ENCODE measurements around the gene FER. TPM values are rescaled to one million over a fixed set of nuclear protein-coding genes. Genes with fewer than 3 reads are reported as not detected.

FER gene
- total and polyA plus RNA-seq, 10 of the 15 experiments (the other 5 are each of a cell fraction or from before 2014, with no cell fraction given), result 4.4 to 19.1 (median 9.6) TPM

DNA sequence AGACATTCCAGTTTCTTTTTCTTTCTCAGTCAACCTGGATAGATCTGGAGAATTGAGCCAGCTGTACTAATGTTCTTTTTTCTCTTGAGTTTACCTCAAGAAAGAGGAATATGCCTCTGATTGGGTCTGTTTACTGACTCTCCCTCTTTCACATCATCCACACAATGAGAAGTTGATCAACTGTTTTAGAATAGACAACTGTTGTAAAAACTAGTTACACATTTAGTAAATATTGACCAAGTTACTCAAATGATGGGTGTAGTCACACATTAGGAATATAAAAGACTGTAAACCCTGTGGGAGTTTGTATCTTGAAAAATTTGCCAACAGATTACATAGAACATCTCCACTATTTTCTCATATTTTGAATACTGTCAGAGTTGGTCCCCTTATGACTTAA is 330.8 kb downstream of the FER start:
- FAIRE-seq (no peak), ATAC-seq (no peak), DNase-seq (ENCODE audit: low read depth, low spot score) (no peak)
- intact Hi-C loops (cut with micrococcal nuclease; ENCODE audit: unreplicated experiment) (no loop called here), in situ Hi-C loops (cut with MboI) (no loop called here)
- no peak overlapping the region for H3K4me2 ChIP-seq (ENCODE audit: control insufficient read depth, insufficient read depth)
- TF ChIP-seq, protein P1, sequence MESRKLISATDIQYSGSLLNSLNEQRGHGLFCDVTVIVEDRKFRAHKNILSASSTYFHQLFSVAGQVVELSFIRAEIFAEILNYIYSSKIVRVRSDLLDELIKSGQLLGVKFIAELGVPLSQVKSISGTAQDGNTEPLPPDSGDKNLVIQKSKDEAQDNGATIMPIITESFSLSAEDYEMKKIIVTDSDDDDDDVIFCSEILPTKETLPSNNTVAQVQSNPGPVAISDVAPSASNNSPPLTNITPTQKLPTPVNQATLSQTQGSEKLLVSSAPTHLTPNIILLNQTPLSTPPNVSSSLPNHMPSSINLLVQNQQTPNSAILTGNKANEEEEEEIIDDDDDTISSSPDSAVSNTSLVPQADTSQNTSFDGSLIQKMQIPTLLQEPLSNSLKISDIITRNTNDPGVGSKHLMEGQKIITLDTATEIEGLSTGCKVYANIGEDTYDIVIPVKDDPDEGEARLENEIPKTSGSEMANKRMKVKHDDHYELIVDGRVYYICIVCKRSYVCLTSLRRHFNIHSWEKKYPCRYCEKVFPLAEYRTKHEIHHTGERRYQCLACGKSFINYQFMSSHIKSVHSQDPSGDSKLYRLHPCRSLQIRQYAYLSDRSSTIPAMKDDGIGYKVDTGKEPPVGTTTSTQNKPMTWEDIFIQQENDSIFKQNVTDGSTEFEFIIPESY (IDR thresholded peaks at IDR 0.05), result no peak
- TF ChIP-seq ZNF622 (IDR thresholded peaks at IDR 0.05) (no peak), ATF2 (IDR thresholded peaks at IDR 0.05; ENCODE audit: low read length) (no peak), CHD2 (IDR thresholded peaks at IDR 0.05; ENCODE audit: borderline replicate concordance, low read depth, low read length) (no peak), IKZF1 (conservative IDR thresholded peaks at IDR 0.05) (no peak), KLF5 (IDR thresholded peaks at IDR 0.05; ENCODE audit: partially characterized antibody) (no peak), ZBTB4 (CRISPR knock-in tag; IDR thresholded peaks at IDR 0.05) (no peak), FOXM1 (IDR thresholded peaks at IDR 0.05; ENCODE audit: low read depth, low read length) (no peak)
- CTCF ChIA-PET, result no interaction called here
- no peak overlapping the region for H3K27ac ChIP-seq (ENCODE audit: control insufficient read depth, insufficient read depth)
- SMC1A ChIA-PET (ENCODE audit: uncharacterized antibody, unreplicated experiment), result interaction anchor here (0.6 kb wide), 1 partner anchor 29 kb away, joined by 3 read pairs; no protein-coding TSS in a partner anchor
- no peaks in the 10 kb centered on the region for H3K9me3 ChIP-seq (replicated peaks; ENCODE audit: control insufficient read depth, insufficient read depth, low read length)
- no peaks in the 10 kb centered on the region for H3K36me3 ChIP-seq (ENCODE audit: control insufficient read depth in 2 of 2, insufficient read depth in 2 of 2, low read length in 1 of 2)
- no peak overlapping the region for H3K4me3 ChIP-seq
- H3K9ac ChIP-seq (ENCODE audit: control insufficient read depth, insufficient read depth, low read length), result no peak overlapping the region
- H3K4me1 ChIP-seq (ENCODE audit: control insufficient read depth, insufficient read depth, low read length), result no peaks in the 10 kb centered on the region
- no peaks in the 10 kb centered on the region for H4K20me1 ChIP-seq (ENCODE audit: control insufficient read depth, insufficient read depth)
- no TSS peak for BruUV-seq (replicated peaks)
- H2AFZ ChIP-seq (ENCODE audit: control insufficient read depth, low read depth, low read length), result no peak overlapping the region
- RAD21 ChIA-PET (ENCODE audit: unreplicated experiment), result no interaction called here
- no peaks in the 10 kb centered on the region for H3K27me3 ChIP-seq (replicated peaks in 1 of 2; ENCODE audit: control insufficient read depth in 2 of 2, insufficient read depth in 2 of 2, low read length in 1 of 2)
- POLR2A ChIA-PET, result no interaction called here
- H3K79me2 ChIP-seq (ENCODE audit: control insufficient read depth, insufficient read depth, low read length), result no peaks in the 10 kb centered on the region
